Measurements from ENCODE around the gene GLCCI1. TPM values are rescaled to one million over a fixed set of nuclear protein-coding genes. Genes with fewer than 3 reads are reported as not detected.

Gene GLCCI1
- total RNA-seq, 1 experiment from 2014 or later = 8.5 TPM

DNA sequence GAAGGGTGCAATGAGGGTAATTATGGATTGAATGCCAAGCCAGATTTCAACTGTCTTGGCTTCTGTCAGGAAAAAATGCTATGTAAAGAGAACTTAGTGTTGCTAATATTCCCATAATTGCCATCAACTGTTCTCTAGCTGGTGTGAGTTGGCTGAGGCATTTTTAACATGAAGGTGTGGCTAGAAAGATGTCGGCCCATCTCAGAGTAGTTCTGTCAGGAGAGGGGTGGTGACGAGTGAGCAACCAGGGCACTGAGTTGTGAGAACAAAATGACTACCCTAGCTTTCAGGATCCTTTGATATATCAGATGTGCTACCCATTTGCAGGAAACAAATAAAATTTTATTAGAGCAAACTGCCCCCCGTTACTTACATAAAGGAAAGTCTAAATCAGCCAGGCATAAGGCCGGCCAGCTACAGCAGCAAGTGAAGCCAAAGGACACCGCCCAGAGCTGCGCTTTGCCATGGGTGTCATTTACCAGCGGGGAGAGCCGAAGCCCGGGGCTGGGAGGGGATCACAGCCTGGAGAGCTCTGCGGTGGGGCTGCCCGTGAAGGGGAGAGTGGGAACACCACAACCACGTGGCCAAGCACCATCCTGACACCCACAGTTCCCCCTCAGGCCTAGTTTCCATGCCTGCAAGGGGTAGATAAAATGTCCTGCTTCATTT lies 151.9 kb downstream of the GLCCI1 start:
- H3K79me2 ChIP-seq (ENCODE audit: low read length) = no peaks in the 10 kb centered on the region

DNA sequence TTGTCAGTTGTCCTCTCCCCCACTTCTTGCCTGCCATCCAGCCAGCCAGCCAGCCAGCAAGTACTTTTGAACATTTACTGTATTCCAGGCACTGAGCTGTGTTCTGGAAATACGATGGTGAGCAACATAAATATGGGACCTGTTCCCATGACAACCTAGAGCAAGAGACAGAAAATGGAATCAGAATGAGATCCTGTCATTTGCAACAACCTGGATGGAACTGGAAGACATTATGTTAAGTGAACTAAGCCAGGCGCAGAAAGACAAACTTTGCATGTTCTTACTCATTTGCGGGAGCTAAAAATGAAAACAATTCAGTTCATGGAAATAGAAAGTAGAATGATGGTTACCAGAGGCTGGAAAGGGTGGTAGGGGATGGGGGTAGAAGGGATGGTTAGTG lies 152.6 kb downstream of the GLCCI1 start:
- intact Hi-C loops (cut with micrococcal nuclease) = no loop called here
- CTCF ChIA-PET = no interaction called here

More for the DNA sequence above, 151.9 kb downstream of the GLCCI1 start:
- H2AFZ ChIP-seq (ENCODE audit: low read length) = no peak overlapping the region
- CTCF ChIA-PET = no interaction called here
- no peak overlapping the region for H3K4me2 ChIP-seq (ENCODE audit: low read length)
- H3K9me3 ChIP-seq (ENCODE audit: low read length) = no peaks in the 10 kb centered on the region
- no peak for ATAC-seq
- no peaks in the 10 kb centered on the region for H3K4me1 ChIP-seq (ENCODE audit: insufficient read depth, low read length)
- H3K9ac ChIP-seq (ENCODE audit: low read length) = no peak overlapping the region
- intact Hi-C loops (cut with micrococcal nuclease) = no loop called here
- H4K20me1 ChIP-seq (ENCODE audit: low read length) = no peaks in the 10 kb centered on the region
- no peak overlapping the region for H3K4me3 ChIP-seq (ENCODE audit: low read length)
- no peak for TF ChIP-seq EZH2 (IDR thresholded peaks at IDR 0.05; ENCODE audit: low read length, unreplicated experiment)
- TF ChIP-seq EZH2phosphoT487 (IDR thresholded peaks at IDR 0.05; ENCODE audit: borderline replicate concordance, low read length) = no peak
- H3K9me2 ChIP-seq (replicated peaks; ENCODE audit: low read length) = no peaks in the 10 kb centered on the region
- H3K36me3 ChIP-seq (ENCODE audit: low read depth, low read length) = no peaks in the 10 kb centered on the region
- H3K27ac ChIP-seq (ENCODE audit: low read length) = no peak overlapping the region
- no peaks in the 10 kb centered on the region for H3F3A ChIP-seq (ENCODE audit: low read length, unreplicated experiment)
- DNase-seq = no peak
- no TSS peak for BruUV-seq (replicated peaks)
- POLR2A ChIA-PET (ENCODE audit: unreplicated experiment) = no interaction called here
- no peaks in the 10 kb centered on the region for H3K27me3 ChIP-seq (ENCODE audit: low read length)

DNA sequence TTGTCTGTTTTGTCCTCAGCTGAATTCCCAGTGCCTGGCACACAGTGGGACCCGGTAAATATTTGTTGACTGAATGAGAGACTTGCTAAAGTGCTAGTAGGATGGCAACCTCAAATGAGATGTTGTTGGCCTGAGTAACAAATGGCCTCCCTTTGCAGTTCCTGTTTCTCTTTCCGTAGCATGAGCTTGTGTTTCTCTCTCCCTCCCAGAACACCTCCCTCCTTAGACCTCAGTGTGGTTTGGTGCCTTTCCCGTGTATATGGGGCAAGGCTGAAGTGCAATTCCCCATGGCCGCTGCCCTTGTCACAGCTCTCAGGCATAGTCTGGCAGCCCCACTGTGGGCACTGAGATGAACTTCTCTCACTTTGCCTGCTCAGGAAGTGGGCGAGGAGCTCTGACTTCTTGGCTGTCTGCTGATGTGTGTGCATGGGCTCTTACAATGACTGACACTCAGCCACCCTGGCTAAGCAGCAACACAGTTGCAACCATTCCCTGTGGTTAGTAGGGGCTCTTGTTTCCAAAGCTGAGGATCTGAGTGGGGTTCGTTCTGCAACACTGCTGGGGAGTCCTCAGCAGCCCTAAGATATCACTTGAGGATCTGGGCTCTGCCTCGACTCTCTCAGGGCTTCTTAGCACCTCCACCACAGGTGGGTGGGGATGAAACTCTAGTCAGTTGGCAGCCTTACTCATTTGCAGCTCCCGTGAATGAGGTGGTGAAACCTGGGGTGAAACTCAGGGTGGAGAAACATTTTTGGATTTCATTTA lies 157.3 kb downstream of the GLCCI1 start:
- H3K27me3 ChIP-seq (ENCODE audit: low read length) = no peaks in the 10 kb centered on the region
- intact Hi-C loops (cut with micrococcal nuclease) = no loop called here
- no peaks in the 10 kb centered on the region for H3K9me3 ChIP-seq (ENCODE audit: low read length)
- no peak for DNase-seq
- no peaks in the 10 kb centered on the region for H3K36me3 ChIP-seq (ENCODE audit: low read depth, low read length)
- H3K9me2 ChIP-seq (replicated peaks; ENCODE audit: low read length) = no peaks in the 10 kb centered on the region
- ChIA-PET POLR2A (ENCODE audit: unreplicated experiment) (no interaction called here), CTCF (no interaction called here)
- H3K4me1 ChIP-seq (ENCODE audit: insufficient read depth, low read length) = no peaks in the 10 kb centered on the region
- no peak overlapping the region for H3K27ac ChIP-seq (ENCODE audit: low read length)
- no peaks in the 10 kb centered on the region for H3K79me2 ChIP-seq (ENCODE audit: low read length)
- H3K4me3 ChIP-seq (ENCODE audit: low read length) = no peak overlapping the region
- TF ChIP-seq EZH2 (IDR thresholded peaks at IDR 0.05; ENCODE audit: low read length, unreplicated experiment) (no peak), EZH2phosphoT487 (IDR thresholded peaks at IDR 0.05; ENCODE audit: borderline replicate concordance, low read length) (no peak)
- TF ChIP-seq, protein P1, sequence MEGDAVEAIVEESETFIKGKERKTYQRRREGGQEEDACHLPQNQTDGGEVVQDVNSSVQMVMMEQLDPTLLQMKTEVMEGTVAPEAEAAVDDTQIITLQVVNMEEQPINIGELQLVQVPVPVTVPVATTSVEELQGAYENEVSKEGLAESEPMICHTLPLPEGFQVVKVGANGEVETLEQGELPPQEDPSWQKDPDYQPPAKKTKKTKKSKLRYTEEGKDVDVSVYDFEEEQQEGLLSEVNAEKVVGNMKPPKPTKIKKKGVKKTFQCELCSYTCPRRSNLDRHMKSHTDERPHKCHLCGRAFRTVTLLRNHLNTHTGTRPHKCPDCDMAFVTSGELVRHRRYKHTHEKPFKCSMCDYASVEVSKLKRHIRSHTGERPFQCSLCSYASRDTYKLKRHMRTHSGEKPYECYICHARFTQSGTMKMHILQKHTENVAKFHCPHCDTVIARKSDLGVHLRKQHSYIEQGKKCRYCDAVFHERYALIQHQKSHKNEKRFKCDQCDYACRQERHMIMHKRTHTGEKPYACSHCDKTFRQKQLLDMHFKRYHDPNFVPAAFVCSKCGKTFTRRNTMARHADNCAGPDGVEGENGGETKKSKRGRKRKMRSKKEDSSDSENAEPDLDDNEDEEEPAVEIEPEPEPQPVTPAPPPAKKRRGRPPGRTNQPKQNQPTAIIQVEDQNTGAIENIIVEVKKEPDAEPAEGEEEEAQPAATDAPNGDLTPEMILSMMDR (conservative IDR thresholded peaks at IDR 0.05; ENCODE audit: low read depth, low read length) = no peak
- no TSS peak for BruUV-seq (replicated peaks)
- H3K9ac ChIP-seq (ENCODE audit: low read length) = no peak overlapping the region
- H3F3A ChIP-seq (ENCODE audit: low read length, unreplicated experiment) = no peaks in the 10 kb centered on the region
- no peak overlapping the region for H2AFZ ChIP-seq (ENCODE audit: low read length)
- ATAC-seq = no peak
- H4K20me1 ChIP-seq (ENCODE audit: low read length) = no peaks in the 10 kb centered on the region
- no peak overlapping the region for H3K4me2 ChIP-seq (ENCODE audit: low read length)

More for the DNA sequence above, 152.6 kb downstream of the GLCCI1 start:
- Histone ChIP-seq H3K4me3 (ENCODE audit: low read length) (no peak overlapping the region), H3K9me2 (replicated peaks; ENCODE audit: low read length) (no peaks in the 10 kb centered on the region), H3F3A (ENCODE audit: low read length, unreplicated experiment) (no peaks in the 10 kb centered on the region), H3K9me3 (ENCODE audit: low read length) (no peaks in the 10 kb centered on the region), H4K20me1 (ENCODE audit: low read length) (no peaks in the 10 kb centered on the region), H3K9ac (ENCODE audit: low read length) (no peak overlapping the region), H3K27me3 (ENCODE audit: low read length) (no peaks in the 10 kb centered on the region), H3K4me1 (ENCODE audit: insufficient read depth, low read length) (no peaks in the 10 kb centered on the region), H2AFZ (ENCODE audit: low read length) (no peak overlapping the region), H3K79me2 (ENCODE audit: low read length) (no peaks in the 10 kb centered on the region), H3K27ac (ENCODE audit: low read length) (no peak overlapping the region), H3K36me3 (ENCODE audit: low read depth, low read length) (no peaks in the 10 kb centered on the region), H3K4me2 (ENCODE audit: low read length) (no peak overlapping the region)
- POLR2A ChIA-PET (ENCODE audit: unreplicated experiment) = no interaction called here
- ATAC-seq (no peak), DNase-seq (no peak)
- BruUV-seq (replicated peaks) = no TSS peak
- no peak for TF ChIP-seq EZH2phosphoT487 (IDR thresholded peaks at IDR 0.05; ENCODE audit: borderline replicate concordance, low read length)
- TF ChIP-seq EZH2 (IDR thresholded peaks at IDR 0.05; ENCODE audit: low read length, unreplicated experiment) = no peak
- TF ChIP-seq, protein P1 (conservative IDR thresholded peaks at IDR 0.05; ENCODE audit: low read depth, low read length) = no peak

Measured in PC-3 (cell line).